ENCODE measurements around the gene ITPK1.

The ITPK1 gene

DNA sequence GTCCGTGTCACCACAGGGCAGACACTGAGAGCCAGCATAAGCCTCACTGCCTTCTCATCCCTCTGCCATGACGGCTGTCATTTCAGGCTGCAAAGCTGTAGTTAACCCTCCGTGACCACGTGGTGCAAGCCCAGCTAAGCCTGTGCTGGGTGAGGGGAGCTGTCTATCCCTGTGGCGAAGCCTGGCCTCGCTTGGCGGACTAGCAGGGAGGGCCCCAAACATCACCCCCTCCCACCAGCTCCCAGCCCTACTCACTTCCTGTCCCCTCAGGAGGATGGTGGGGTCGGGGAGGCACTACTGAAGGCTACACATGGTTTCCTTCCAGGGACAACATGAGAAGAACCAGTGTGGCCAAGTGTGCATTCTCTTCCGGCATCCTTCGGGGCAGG, 104.6 kb downstream of the ITPK1 start:
- TF ChIP-seq TAF1 (IDR thresholded peaks at IDR 0.05; ENCODE audit: borderline replicate concordance, insufficient read depth, low read length) (no peak), POLR2AphosphoS5 (IDR thresholded peaks at IDR 0.05; ENCODE audit: low read depth, low read length) (no peak), FOXP2 (optimal IDR thresholded peaks at IDR 0.05; ENCODE audit: borderline replicate concordance, extremely low read depth, extremely low read length, insufficient read depth) (no peak), SIN3A (IDR thresholded peaks at IDR 0.05; ENCODE audit: borderline replicate concordance, insufficient read depth, low read length) (no peak)
- TF ChIP-seq, protein P1, sequence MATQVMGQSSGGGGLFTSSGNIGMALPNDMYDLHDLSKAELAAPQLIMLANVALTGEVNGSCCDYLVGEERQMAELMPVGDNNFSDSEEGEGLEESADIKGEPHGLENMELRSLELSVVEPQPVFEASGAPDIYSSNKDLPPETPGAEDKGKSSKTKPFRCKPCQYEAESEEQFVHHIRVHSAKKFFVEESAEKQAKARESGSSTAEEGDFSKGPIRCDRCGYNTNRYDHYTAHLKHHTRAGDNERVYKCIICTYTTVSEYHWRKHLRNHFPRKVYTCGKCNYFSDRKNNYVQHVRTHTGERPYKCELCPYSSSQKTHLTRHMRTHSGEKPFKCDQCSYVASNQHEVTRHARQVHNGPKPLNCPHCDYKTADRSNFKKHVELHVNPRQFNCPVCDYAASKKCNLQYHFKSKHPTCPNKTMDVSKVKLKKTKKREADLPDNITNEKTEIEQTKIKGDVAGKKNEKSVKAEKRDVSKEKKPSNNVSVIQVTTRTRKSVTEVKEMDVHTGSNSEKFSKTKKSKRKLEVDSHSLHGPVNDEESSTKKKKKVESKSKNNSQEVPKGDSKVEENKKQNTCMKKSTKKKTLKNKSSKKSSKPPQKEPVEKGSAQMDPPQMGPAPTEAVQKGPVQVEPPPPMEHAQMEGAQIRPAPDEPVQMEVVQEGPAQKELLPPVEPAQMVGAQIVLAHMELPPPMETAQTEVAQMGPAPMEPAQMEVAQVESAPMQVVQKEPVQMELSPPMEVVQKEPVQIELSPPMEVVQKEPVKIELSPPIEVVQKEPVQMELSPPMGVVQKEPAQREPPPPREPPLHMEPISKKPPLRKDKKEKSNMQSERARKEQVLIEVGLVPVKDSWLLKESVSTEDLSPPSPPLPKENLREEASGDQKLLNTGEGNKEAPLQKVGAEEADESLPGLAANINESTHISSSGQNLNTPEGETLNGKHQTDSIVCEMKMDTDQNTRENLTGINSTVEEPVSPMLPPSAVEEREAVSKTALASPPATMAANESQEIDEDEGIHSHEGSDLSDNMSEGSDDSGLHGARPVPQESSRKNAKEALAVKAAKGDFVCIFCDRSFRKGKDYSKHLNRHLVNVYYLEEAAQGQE (IDR thresholded peaks at IDR 0.05; ENCODE audit: insufficient read depth in 1 of 2, low read depth in 2 of 2, low read length in 2 of 2), result no peak

DNA sequence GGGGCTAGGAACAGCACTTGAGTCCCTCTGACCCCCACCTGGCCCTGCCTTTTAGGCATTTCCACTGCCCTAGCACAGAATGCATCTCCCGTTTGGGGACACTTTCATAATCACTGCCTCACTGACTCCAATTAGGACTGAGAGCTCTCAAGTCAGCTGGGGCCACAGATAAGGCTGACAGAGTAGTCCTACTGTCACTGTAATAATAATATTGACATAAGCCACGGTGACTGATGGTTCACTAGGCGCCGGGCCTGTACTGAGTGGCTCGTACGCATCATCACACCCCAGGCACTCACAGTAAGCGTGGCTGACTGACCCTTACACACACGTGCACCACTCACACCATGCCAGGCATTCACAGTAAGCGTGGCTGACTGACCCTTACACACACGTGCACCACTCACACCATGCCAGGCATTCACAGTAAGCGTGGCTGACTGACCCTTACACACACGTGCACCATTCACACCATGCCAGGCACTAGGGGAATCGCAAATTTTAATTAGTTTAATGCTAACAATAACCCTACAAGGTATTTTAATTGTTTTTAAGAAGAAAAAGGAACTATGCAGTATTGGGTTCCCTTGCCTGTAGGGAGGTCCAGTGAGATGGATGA, 105.1 kb downstream of the ITPK1 start:
- no peak for TF ChIP-seq SIN3A (IDR thresholded peaks at IDR 0.05; ENCODE audit: borderline replicate concordance, insufficient read depth, low read length)
- TF ChIP-seq POLR2AphosphoS5 (IDR thresholded peaks at IDR 0.05; ENCODE audit: low read depth, low read length), result no peak
- no peak for TF ChIP-seq FOXP2 (optimal IDR thresholded peaks at IDR 0.05; ENCODE audit: borderline replicate concordance, extremely low read depth, extremely low read length, insufficient read depth)
- no peak for TF ChIP-seq TAF1 (IDR thresholded peaks at IDR 0.05; ENCODE audit: borderline replicate concordance, insufficient read depth, low read length)
- TF ChIP-seq, protein P1 (IDR thresholded peaks at IDR 0.05; ENCODE audit: insufficient read depth in 1 of 2, low read depth in 2 of 2, low read length in 2 of 2), result no peak

DNA sequence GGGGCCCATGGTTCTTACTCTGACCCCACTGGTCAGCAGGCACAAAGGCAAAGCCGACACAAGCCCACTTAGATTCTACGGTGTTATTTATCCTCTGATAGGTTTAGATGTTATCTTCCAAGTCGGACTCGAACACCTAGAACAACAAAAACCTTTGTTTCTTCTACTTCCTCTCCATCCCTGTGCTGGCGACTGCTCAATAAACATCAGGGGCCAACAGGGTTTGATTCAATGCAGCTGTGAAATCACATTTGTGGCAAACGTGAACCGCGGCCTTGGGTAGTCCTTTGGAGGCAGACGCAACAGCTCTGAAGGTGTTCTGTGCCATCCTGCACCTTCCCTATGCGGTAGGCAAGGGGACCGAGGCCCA, 105.6 kb downstream of the ITPK1 start:
- TF ChIP-seq SIN3A (IDR thresholded peaks at IDR 0.05; ENCODE audit: borderline replicate concordance, insufficient read depth, low read length), result no peak
- no peak for TF ChIP-seq FOXP2 (optimal IDR thresholded peaks at IDR 0.05; ENCODE audit: borderline replicate concordance, extremely low read depth, extremely low read length, insufficient read depth)
- TF ChIP-seq, protein P1 (IDR thresholded peaks at IDR 0.05; ENCODE audit: insufficient read depth in 1 of 2, low read depth in 2 of 2, low read length in 2 of 2), result no peak
- no peak for TF ChIP-seq POLR2AphosphoS5 (IDR thresholded peaks at IDR 0.05; ENCODE audit: low read depth, low read length)
- TF ChIP-seq TAF1 (IDR thresholded peaks at IDR 0.05; ENCODE audit: borderline replicate concordance, insufficient read depth, low read length), result no peak

DNA sequence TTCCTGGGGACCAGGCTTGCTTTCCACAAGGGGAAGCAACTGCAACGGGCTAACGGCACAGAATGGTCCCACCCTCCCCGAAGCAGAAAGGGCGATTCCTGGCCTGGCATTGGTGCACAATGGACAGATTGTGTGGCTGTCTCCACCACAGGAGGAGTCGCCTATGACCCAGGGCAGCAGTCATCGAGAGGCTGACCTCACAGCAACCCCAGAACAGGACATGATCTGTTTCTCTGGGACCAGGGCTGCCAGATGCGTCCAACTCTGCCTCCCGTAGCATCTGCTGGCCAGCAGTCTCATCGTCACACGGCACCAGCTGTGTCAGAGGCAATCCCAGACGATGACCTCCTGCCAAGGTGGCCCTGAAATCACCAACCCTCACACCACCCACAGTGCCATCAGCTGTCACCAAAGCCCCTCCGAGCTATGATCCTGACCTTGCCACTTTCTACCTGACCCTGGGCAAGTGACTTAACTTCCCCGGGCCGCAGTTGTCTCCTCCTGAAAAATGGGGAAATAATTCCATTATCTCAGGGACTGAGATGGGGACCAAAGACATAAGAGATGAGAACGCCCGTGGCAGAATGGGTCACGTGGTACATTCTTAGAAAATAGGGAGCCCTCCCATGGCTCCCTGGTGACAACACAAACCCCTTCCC, 106.1 kb downstream of the ITPK1 start:
- TF ChIP-seq FOXP2 (optimal IDR thresholded peaks at IDR 0.05; ENCODE audit: borderline replicate concordance, extremely low read depth, extremely low read length, insufficient read depth) (no peak), SIN3A (IDR thresholded peaks at IDR 0.05; ENCODE audit: borderline replicate concordance, insufficient read depth, low read length) (no peak), POLR2AphosphoS5 (IDR thresholded peaks at IDR 0.05; ENCODE audit: low read depth, low read length) (no peak), TAF1 (IDR thresholded peaks at IDR 0.05; ENCODE audit: borderline replicate concordance, insufficient read depth, low read length) (no peak)
- TF ChIP-seq, protein P1 (IDR thresholded peaks at IDR 0.05; ENCODE audit: insufficient read depth in 1 of 2, low read depth in 2 of 2, low read length in 2 of 2), result no peak

All from PFSK-1 (cell line).